Liver (tissue), 10 donors: Measurements from ENCODE around the gene NOC4L. TPM values are rescaled to one million over a fixed set of nuclear protein-coding genes. Genes with fewer than 3 reads are reported as not detected.

Source experiments
- DNase-seq: peaks from one replicate; pipeline ENCODE4 v3.0.0-alpha.2; 2017; ENCODE audit warnings: low spot score
- H3K27ac ChIP-seq, 2 donors: one replicate each; pipeline ENCODE4 v1.7.0; 2013; ENCODE audit warnings: inconsistent platforms in 2 of 2, low read length in 2 of 2, control low read depth in 1 of 2, low read depth in 1 of 2, mild to moderate bottlenecking in 1 of 2
- H3K27me3 ChIP-seq, 4 donors: one replicate each; pipeline versions ENCODE4 v1.6.1 to v1.7.0; 2013; ENCODE audit warnings: low read length in 3 of 4, inconsistent platforms in 1 of 4, mild to moderate bottlenecking in 1 of 4, moderate library complexity in 1 of 4; ENCODE audit not compliant: control insufficient read depth in 4 of 4, insufficient read depth in 4 of 4
- H3K36me3 ChIP-seq, 4 donors: one replicate each; pipeline versions ENCODE4 v1.6.1 to v1.7.0; 2013; ENCODE audit warnings: low read length in 3 of 4, mild to moderate bottlenecking in 3 of 4, low read depth in 1 of 4, moderate library complexity in 1 of 4; ENCODE audit not compliant: control insufficient read depth in 4 of 4, insufficient read depth in 3 of 4
- H3K4me1 ChIP-seq, 4 donors: one replicate each; pipeline versions ENCODE4 v1.6.1 to v1.7.0; 2013; ENCODE audit warnings: low read length in 3 of 4, mild to moderate bottlenecking in 3 of 4, moderate library complexity in 1 of 4; ENCODE audit not compliant: control insufficient read depth in 4 of 4, insufficient read depth in 4 of 4
- H3K4me3 ChIP-seq, 3 donors: one replicate each; pipeline versions ENCODE4 v1.6.1 to v1.7.0; 2013; ENCODE audit warnings: low read length in 3 of 3, control low read depth in 1 of 3, low read depth in 1 of 3, mild to moderate bottlenecking in 1 of 3
- H3K9ac ChIP-seq, 2 donors: one replicate each; pipeline ENCODE4 v1.7.0; 2013; ENCODE audit warnings: low read length in 2 of 2, mild to moderate bottlenecking in 2 of 2, moderate library complexity in 2 of 2, control low read depth in 1 of 2, low read depth in 1 of 2
- H3K9me3 ChIP-seq, 4 donors: one replicate each; pipeline versions ENCODE4 v1.6.1 to v1.7.0; 2013; ENCODE audit warnings: low read length in 3 of 4; ENCODE audit not compliant: control insufficient read depth in 4 of 4
- ATF3 ChIP-seq: IDR thresholded peaks from 2 replicates; pipeline ENCODE4 v1.6.1; 2016; ENCODE audit warnings: antibody characterized with exemption
- CTCF ChIP-seq: fragments of 150-350 bp; IDR thresholded peaks from 2 replicates; pipeline ENCODE4 v1.5.1; 2017; ENCODE audit warnings: improper control_type of control experiment, low read depth, low read length; ENCODE audit not compliant: missing input control
- EGR1 ChIP-seq, 2 donors: IDR thresholded peaks; 2 replicates each; pipeline ENCODE4 v1.6.1; 2016 to 2018; ENCODE audit warnings: antibody characterized with exemption in 2 of 2, low read depth in 2 of 2
- FOXA1 ChIP-seq: IDR thresholded peaks from 2 replicates; pipeline ENCODE4 v1.6.1; 2016; ENCODE audit warnings: antibody characterized with exemption
- FOXA2 ChIP-seq: IDR thresholded peaks from 2 replicates; pipeline ENCODE4 v1.6.1; 2016; ENCODE audit warnings: antibody characterized with exemption
- GABPA ChIP-seq, 2 donors: IDR thresholded peaks in 1 of 2; conservative IDR thresholded peaks in 1 of 2; 2 replicates each; pipeline ENCODE4 v1.6.1; 2016; ENCODE audit warnings: antibody characterized with exemption in 2 of 2, mild to moderate bottlenecking in 1 of 2, moderate library complexity in 1 of 2
- HNF4G ChIP-seq: IDR thresholded peaks from 2 replicates; pipeline ENCODE4 v1.6.1; 2016; ENCODE audit warnings: antibody characterized with exemption
- JUND ChIP-seq, 2 donors: IDR thresholded peaks; 2 replicates each; pipeline ENCODE4 v1.6.1; 2016; ENCODE audit warnings: antibody characterized with exemption in 2 of 2
- NR2F2 ChIP-seq: IDR thresholded peaks from 2 replicates; pipeline ENCODE4 v1.6.1; 2016; ENCODE audit warnings: antibody characterized with exemption
- REST ChIP-seq: IDR thresholded peaks from 2 replicates; pipeline ENCODE4 v1.6.1; 2016; ENCODE audit warnings: antibody characterized with exemption, mild to moderate bottlenecking
- SP1 ChIP-seq: IDR thresholded peaks from 2 replicates; pipeline ENCODE4 v1.6.1; 2018; ENCODE audit warnings: antibody characterized with exemption, mild to moderate bottlenecking
- TAF1 ChIP-seq: conservative IDR thresholded peaks from 2 replicates; pipeline ENCODE4 v1.6.1; 2016; ENCODE audit warnings: antibody characterized with exemption, mild to moderate bottlenecking
- WGBS: extraction: QIAGEN DNeasy Blood & Tissue Kit; methylation state at CpG from one replicate; pipeline ENCODE4 v1.1.7; 2013; 5-methylcytosine and 5-hydroxymethylcytosine counted together
- polyA plus RNA-seq, 2 donors: library from polyadenylated mRNA; stranded (reverse) in 1 of 2; unstranded in 1 of 2; fragments of 200-250 nt in 1 of 2; fragments of >200 nt in 1 of 2; fragmentation: Nextera tagmentation in 1 of 2; extraction: Ambion mirVana in 1 of 2; gene quantifications; one replicate each; pipeline versions ENCODE4 v1.2.1 to v1.2.3, GENCODE V29; 2013 to 2015
- small RNA-seq: library from RNA; depleted of rRNA; stranded (forward); fragments of <200 nt; gene quantifications from one replicate; pipeline ENCODE3, GENCODE V24; 2014
- total RNA-seq, 2 donors: library from RNA; depleted of rRNA; stranded (reverse); fragments of >200 nt; gene quantifications; one replicate each; pipeline ENCODE4 v1.2.3, GENCODE V29; 2014
- TF ChIP-seq, protein P1 (sequence below): IDR thresholded peaks from 2 replicates; pipeline ENCODE4 v1.6.1; 2016; ENCODE audit warnings: antibody characterized with exemption
- TF ChIP-seq, protein P2 (sequence below): IDR thresholded peaks from 2 replicates; pipeline ENCODE4 v1.6.1; 2016; ENCODE audit warnings: antibody characterized with exemption
- donor health status: healthy.
- donor health status: healthy.
- donor health status: healthy.
- donor health status: healthy.
- donor health status: healthy.

NOC4L gene
- total and polyA plus RNA-seq, 4 donors: 6.4 to 11.6 (median 8.4) TPM

- Histone ChIP-seq H3K36me3 (no peaks in the 10 kb centered on the region), H3K4me3 (no peak overlapping the region), H3K9ac (no peak overlapping the region), H3K4me1 (no peaks in the 10 kb centered on the region), H3K27ac (no peak overlapping the region), H3K27me3 (peaks cover 0 to 3% (median 0%) of the 10 kb centered on the region in 4 donors), H3K9me3 (no peaks in the 10 kb centered on the region)
- TF ChIP-seq EGR1 (IDR thresholded peaks at IDR 0.05; ENCODE audit: low read depth in 2 of 2): no peak
- no peak for TF ChIP-seq REST
- no peak for TF ChIP-seq ATF3
- no peak for TF ChIP-seq FOXA1
- TF ChIP-seq FOXA2: no peak
- TF ChIP-seq, protein P1, sequence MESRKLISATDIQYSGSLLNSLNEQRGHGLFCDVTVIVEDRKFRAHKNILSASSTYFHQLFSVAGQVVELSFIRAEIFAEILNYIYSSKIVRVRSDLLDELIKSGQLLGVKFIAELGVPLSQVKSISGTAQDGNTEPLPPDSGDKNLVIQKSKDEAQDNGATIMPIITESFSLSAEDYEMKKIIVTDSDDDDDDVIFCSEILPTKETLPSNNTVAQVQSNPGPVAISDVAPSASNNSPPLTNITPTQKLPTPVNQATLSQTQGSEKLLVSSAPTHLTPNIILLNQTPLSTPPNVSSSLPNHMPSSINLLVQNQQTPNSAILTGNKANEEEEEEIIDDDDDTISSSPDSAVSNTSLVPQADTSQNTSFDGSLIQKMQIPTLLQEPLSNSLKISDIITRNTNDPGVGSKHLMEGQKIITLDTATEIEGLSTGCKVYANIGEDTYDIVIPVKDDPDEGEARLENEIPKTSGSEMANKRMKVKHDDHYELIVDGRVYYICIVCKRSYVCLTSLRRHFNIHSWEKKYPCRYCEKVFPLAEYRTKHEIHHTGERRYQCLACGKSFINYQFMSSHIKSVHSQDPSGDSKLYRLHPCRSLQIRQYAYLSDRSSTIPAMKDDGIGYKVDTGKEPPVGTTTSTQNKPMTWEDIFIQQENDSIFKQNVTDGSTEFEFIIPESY: no peak
- TF ChIP-seq GABPA (IDR thresholded peaks at IDR 0.05 in 1 of 2, conservative IDR thresholded peaks at IDR 0.05 in 1 of 2): no peak
- TF ChIP-seq CTCF: no peak
- no peak for TF ChIP-seq SP1
- no peak for TF ChIP-seq TAF1
- no peak for TF ChIP-seq HNF4G
- TF ChIP-seq, protein P2, sequence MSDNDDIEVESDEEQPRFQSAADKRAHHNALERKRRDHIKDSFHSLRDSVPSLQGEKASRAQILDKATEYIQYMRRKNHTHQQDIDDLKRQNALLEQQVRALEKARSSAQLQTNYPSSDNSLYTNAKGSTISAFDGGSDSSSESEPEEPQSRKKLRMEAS: no peak
- TF ChIP-seq JUND (IDR thresholded peaks at IDR 0.05): no peak
- no peak for TF ChIP-seq NR2F2
- WGBS: 79% methylated on average over 23 of the region's 23 CpGs
- no peak for DNase-seq
Measured at GRCh38 chr12:132201391-132202120, 57.3 kb downstream of the NOC4L start.

Small RNA genes within 50 kb of the gene (small RNA-seq; reads per million reads assigned to genes)
- not detected for gene AC138466.3

Other genes starting within 250 kb of the NOC4L start
- 10 to 100 TPM; 14.1 to 41.7 TPM for gene ULK1, start 249.8 kb upstream of the NOC4L start, total RNA-seq
- 10 to 100 TPM; 12.5 to 16.1 TPM for gene ULK1, start 249.8 kb upstream of the NOC4L start, polyA plus RNA-seq
- gene PUS1, start 215.2 kb upstream of the NOC4L start, total RNA-seq: 10 to 100 TPM in 1 of 2 donors, 1 to 10 TPM in 1; 9.2 to 12.1 TPM
- 10 to 100 TPM in 1 of 2 donors, 1 to 10 TPM in 1; 6.1 to 24.4 TPM for gene PUS1, start 215.2 kb upstream of the NOC4L start, polyA plus RNA-seq
- gene EP400, start 194.5 kb upstream of the NOC4L start, total RNA-seq: 10 to 100 TPM in 1 of 2 donors, 1 to 10 TPM in 1; 9.0 to 12.4 TPM
- gene EP400, start 194.5 kb upstream of the NOC4L start, polyA plus RNA-seq: 1 to 10 TPM; 4.7 to 5.3 TPM
- 1 to 10 TPM; 4.2 to 7.5 TPM for gene DDX51, start 138 bp upstream of the NOC4L start, total RNA-seq
- gene DDX51, start 138 bp upstream of the NOC4L start, polyA plus RNA-seq: 1 to 10 TPM; 2.5 to 6.7 TPM
- gene GALNT9, start 185.1 kb downstream of the NOC4L start, total RNA-seq: under 1 TPM; 0.09 to 0.25 TPM
- under 1 TPM in 1 of 2 donors, not detected in 1; 0.05 TPM for gene GALNT9, start 185.1 kb downstream of the NOC4L start, polyA plus RNA-seq